ENCODE results near the gene RAB7B.

DNA sequence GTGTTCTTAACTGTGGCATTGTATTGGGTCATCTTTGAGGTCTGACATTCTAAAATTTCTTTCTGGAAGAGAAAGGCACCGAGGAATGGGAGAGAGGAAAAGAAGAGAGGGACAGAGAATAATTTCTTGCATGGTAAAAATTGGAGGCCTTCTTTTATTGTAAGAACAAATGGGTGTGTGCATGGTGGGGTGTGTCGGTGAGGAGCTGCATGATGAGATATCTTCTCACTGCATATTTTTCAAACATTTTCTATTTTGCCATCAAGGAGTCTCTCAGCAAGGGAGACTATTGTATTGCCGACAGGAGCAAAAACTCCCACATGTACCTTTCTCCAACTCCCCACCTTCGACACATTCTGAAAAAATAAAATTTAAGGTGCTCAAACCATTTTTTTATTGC is 27.0 kb upstream of the RAB7B start:
- TF ChIP-seq CTCF (IDR thresholded peaks at IDR 0.05; ENCODE audit: low read depth, low read length): no peak
- no peak for TF ChIP-seq EZH2phosphoT487 (IDR thresholded peaks at IDR 0.05; ENCODE audit: low read depth)

Data from OCI-LY3 (cell line).